ENCODE measurements around the gene SLC25A12.
"Not testable (repeated sequence)": the region's sequence is repeated elsewhere in the genome, so short reads cannot be mapped to it uniquely, and the experiment has no call there.

SLC25A12 gene

GRCh38 chr2:171822525-171823322, 71.3 kb downstream of the SLC25A12 start:
- DNase-seq (ENCODE audit: low read depth), result no peak

GRCh38 chr2:171819453-171819852, 74.6 kb downstream of the SLC25A12 start:
- no peak for DNase-seq (ENCODE audit: low read depth)

DNA sequence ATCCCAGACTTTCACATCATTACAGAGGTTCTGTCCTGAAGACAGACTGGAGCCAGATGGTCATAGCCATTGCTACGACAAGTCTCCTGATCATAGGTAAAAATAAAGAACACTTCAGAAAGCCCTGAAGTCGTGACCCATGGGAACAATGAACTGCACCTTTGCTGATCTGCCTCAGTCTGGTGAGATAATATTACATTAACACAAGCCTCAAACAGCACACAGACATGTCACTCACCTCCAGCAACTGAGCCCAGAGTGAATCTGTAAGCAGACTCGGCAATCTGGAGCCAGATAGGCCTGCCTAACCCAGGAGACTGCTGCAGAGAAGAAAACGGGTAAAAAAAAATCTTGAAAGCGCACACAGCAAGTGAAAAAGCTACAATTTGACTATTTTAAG, 79.2 kb downstream of the SLC25A12 start:
- no peak for DNase-seq (ENCODE audit: low read depth)

- no peak for DNase-seq (ENCODE audit: low read depth)
Measured at GRCh38 chr2:171814174-171814573, 79.9 kb downstream of the SLC25A12 start.

GRCh38 chr2:171813729-171814128, 80.3 kb downstream of the SLC25A12 start:
- DNase-seq (ENCODE audit: low read depth), result no peak

- no peak for DNase-seq (ENCODE audit: low read depth)
Measured at GRCh38 chr2:171813126-171813525, 80.9 kb downstream of the SLC25A12 start.

- DNase-seq (ENCODE audit: low read depth), result no peak
Measured at GRCh38 chr2:171811245-171811628, 82.8 kb downstream of the SLC25A12 start.

GRCh38 chr2:171810422-171811244, 83.4 kb downstream of the SLC25A12 start:
- no peak for DNase-seq (ENCODE audit: low read depth)

- not testable (repeated sequence) for DNase-seq (ENCODE audit: low read depth)
Measured at GRCh38 chr2:171808885-171809284, 85.2 kb downstream of the SLC25A12 start.

- no peak for DNase-seq (ENCODE audit: low read depth)
Measured at GRCh38 chr2:171807831-171808393, 86.1 kb downstream of the SLC25A12 start.

DNA sequence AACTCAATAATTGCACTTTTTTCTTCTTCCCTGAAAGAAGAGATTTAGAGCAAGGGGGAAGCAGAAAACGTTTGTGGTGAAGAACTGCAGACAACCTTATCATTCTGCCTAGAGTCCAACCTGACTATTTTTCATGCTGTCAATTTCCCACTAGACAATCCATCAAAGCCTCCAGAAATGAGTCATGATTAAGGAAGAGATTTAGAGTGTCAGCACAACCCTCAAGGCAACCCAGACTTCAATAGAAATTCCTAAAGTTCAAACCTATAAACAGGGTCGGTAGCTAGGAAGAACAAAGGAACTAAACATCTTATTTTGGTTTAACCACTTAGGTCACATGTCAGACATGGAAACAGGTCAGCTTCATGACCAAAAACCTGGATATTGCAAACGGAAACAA, 86.9 kb downstream of the SLC25A12 start:
- no peak for DNase-seq (ENCODE audit: low read depth)

GRCh38 chr2:171804456-171804855, 89.6 kb downstream of the SLC25A12 start:
- DNase-seq (ENCODE audit: low read depth), result no peak

DNA sequence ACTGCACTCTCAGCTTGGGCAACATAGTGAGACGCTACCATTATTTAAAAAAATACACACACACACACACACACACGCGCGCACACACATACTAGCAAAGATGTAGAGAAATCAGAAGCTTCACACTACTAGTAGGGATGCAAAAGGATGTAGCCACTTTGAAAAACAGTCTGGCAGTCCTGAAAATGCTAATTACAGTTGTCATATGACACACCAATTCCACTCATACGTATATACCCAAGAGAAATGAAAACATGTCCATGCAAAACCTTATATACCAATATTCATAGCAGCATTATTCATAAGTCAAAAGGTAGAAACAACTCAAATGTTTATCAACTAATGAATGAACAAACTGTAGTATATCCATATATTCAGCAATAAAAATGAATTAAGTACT, 90.3 kb downstream of the SLC25A12 start:
- DNase-seq (ENCODE audit: low read depth), result no peak

- no peak for DNase-seq (ENCODE audit: low read depth)
Measured at GRCh38 chr2:171800639-171801038, 93.4 kb downstream of the SLC25A12 start.

DNA sequence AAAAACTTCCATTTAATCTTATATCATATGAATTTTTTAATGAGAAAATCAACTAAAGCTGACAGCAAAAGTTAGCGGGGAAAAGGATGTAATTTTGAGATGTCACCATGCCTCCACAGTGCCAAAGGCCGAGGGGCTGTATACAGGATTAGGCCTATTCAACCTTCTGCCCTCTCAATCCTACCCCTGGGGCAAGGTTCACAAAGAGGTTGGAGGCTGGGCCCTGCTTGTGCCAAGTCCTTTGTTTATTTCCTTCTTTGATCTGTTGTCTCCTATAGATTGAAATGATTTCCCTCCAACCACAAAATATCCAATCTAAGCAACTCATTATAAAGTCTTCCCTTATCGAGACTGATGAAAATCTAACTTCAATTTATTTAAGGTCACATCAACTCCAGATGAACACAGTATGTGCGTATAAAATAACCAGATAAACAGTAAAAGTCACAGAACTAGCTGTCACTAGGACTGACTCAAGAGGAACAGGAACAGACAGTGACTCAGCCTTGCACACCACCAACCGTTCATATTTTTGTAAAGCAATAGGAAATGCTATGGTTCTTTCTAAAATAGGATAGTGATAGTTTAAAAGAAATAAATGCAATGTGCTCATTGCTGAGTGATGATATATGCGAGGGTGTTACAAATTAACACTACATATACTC, 95.8 kb downstream of the SLC25A12 start:
- DNase-seq (ENCODE audit: low read depth), result no peak

- DNase-seq (ENCODE audit: low read depth), result no peak
Measured at GRCh38 chr2:171794918-171795317, 99.1 kb downstream of the SLC25A12 start.

DNA sequence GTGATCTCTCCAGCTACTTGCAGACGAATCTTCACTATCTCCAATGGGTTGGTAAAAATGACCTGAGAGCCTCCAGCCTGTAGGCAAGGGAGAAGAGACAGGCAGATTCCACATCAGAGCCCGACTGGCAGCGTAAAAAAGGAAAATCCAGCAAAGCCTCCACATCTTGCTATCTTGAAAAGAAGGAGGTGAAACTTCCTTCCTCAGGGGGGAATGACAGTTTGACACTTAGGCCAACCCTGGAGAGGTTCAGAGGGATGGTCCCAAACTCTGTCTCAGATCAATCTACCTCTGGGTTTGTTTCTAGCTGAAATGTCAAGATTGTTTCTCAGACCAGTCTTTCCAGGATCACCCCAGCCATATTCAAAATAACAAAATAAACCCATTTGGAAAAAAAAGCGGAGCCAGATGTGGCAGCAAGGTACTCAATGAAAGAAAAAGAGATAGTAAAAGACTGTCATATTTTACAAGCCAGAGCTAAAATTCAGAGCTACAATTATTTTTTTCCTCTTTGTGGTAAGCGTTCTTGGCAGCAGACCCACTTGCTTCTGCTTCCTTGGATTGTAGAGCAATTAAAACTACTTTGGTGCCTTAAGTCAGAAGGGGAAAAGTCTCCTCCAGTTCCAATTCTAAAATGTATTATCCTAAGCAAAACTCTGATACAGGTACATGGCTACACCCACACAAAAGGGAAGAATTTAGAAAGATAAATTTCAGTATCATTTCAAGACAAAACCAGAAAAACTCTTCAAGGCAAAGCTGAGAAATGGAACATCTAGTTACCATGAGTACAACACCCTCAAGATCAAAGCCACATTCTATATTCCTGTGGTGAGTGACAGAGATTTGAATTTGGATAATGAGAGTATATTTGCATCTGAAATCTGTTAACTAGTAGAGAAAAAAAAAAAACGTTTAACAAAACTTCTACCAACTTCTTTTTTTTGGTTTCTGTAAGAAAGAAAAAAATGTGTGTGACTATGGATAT, 100.1 kb downstream of the SLC25A12 start:
- no peak for DNase-seq (ENCODE audit: low read depth)

GRCh38 chr2:171792886-171793580, 101.0 kb downstream of the SLC25A12 start:
- DNase-seq (ENCODE audit: low read depth), result no peak

DNA sequence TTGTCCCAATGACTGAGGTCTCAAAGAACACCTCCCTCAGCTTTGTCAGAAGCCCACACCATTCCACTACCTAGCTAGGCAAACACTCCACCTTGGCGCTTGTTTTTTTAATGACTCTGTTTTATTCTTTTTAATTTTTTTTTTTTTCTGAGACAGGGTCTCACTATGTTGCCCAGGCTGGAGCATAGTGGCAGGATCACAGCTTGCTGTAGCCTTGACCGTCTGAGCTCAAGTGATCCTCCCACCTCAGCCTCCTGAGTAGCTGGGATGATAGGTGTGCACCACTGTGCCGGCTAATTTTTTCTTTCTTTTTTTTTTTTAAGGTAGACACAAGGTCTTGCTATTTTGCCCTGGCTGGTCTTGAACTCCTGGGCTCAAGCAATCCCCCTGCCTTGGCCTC, 101.9 kb downstream of the SLC25A12 start:
- DNase-seq (ENCODE audit: low read depth), result no peak

DNA sequence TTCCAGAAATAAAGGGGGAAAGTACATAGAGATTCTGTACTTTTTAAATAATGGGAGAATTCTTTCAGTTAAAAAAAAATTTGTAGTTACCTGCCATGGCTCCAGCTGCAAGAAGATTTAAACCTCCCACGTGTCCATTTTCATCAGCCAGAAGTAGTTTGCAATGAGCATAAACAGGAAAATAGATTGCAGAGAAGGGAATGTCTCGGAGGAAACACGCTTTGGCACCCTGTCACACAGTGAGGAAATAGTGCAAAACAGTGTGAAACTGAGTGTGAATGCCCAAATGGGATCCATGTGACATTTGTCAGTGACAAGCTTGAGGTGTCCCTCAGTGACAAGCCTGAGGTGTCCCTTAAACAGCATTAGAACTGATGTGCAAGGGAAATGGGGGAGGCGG, 102.7 kb downstream of the SLC25A12 start:
- DNase-seq (ENCODE audit: low read depth), result no peak

DNA sequence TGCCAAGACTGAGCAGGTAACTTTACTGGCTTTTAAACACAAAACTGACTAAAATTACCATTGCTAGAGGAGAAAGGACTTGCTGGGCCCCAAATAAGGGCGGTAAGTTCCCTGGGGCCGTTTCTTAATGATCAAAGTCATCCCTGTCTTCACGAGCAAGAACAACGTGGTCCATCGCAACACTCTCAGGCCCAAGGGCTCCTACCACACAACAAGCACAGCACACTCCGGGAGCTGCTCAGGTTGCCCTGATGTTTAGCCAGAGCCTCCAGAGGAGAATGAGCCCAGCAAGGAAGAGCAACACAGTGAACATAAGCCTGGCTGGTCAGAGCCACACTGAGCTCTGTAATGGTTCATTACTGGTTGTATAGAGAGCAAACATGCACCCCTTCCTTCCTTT, 104.1 kb downstream of the SLC25A12 start:
- DNase-seq (ENCODE audit: low read depth), result no peak

All from stimulated activated CD4-positive, alpha-beta T cell treated with anti-CD3 and anti-CD28 coated beads, Interleukin-2, amount 100 ng/mL, for 4 hours (primary cell).